ENCODE results near the gene DLGAP1. TPM values are rescaled to one million over a fixed set of nuclear protein-coding genes. Genes with fewer than 3 reads are reported as not detected.
A peak's percentile ranks its signal among the peaks of the same experiment; 100 is the strongest.
"Not testable (repeated sequence)": the region's sequence is repeated elsewhere in the genome, so short reads cannot be mapped to it uniquely, and the experiment has no call there.

Gene DLGAP1
- total RNA-seq, 1 donor from 2014 or later, result 0.05 TPM

DNA sequence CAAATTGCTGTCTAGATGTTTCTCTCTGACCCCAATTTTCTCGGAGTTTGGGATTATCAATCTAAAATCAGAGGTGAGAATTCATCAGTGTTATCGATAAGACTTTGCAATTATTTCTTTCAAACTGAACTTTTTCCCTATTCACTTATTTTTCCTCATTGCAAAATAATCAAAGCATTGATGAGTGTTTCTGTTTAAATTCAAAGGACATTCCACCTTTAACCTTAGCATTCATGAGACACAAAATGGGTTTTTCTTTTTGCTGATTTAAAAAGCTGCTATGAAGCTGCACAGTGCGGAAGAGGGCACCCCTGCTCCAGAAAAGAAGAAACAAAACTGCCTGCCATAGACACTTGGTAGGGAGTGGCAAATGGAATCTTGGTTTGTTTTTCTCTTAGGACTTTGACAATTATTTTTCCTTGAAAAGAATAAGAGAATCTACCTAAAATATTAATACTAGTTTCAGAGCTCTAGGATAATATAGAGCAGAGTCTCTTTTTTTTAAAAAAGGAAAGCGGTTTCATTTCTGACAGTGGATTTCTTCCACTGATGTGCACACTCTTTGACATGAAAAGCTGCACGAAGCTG lies 801.8 kb downstream of the DLGAP1 start:
- no peak for DNase-seq (ENCODE audit: extremely low spot score, unreplicated experiment)
- Mint-ChIP-seq H3K4me1 (ENCODE audit: unreplicated experiment) (peaks cover 43% of the 10 kb centered on the region), H3K27me3 (ENCODE audit: unreplicated experiment) (no peaks in the 10 kb centered on the region), H3K4me3 (ENCODE audit: unreplicated experiment) (no peak overlapping the region), H3K36me3 (ENCODE audit: unreplicated experiment) (no peaks in the 10 kb centered on the region), H3K27ac (ENCODE audit: unreplicated experiment) (peak overlapping the region; percentile 93), H3K9me3 (ENCODE audit: unreplicated experiment) (no peaks in the 10 kb centered on the region)
- TF ChIP-seq CTCF (IDR thresholded peaks at IDR 0.05), result no peak

DNA sequence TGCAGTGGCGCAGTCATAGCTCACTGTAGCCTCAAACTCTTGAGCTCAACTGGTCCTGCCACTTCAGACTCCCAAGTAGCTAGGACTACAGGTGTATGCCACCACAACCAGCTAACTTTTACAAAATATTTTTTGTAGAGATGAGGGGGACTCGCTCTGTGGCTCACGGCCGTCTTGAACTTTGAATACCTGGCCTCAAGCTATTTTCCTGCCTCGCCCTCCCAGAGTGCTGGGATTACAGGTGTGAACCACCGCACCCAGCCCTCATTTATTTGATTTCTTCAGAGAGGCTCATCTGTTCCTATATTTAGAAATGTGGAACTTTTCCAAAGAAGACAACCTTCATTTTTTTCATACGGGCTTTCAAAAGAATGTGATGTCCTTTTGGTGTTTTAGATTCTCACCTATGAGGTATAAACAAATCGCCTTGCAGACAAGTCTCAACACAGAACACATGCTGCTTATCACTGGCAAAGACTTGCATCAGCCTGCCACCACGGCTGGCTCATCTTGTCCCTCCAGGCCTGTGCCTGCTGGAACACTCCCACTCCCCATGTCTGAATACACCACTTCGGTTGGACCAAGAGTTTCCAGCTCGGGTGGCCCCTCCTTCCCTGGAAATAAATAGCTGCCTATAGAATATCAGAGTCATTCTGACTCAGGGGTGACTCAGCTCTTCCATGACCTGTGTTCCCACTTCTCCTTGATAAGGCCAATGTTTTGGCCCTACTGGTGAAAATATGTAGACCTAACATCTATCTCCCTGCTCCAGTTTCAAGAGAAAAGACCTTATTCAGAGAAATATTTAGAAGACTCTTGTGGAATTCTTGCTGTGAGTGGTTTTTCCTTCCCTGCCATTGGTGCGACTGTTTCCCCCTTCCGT lies 802.5 kb downstream of the DLGAP1 start:
- Mint-ChIP-seq H3K27me3 (ENCODE audit: unreplicated experiment) (no peaks in the 10 kb centered on the region), H3K36me3 (ENCODE audit: unreplicated experiment) (no peaks in the 10 kb centered on the region), H3K4me3 (ENCODE audit: unreplicated experiment) (no peak overlapping the region), H3K4me1 (ENCODE audit: unreplicated experiment) (peaks cover 43% of the 10 kb centered on the region), H3K9me3 (ENCODE audit: unreplicated experiment) (no peaks in the 10 kb centered on the region), H3K27ac (ENCODE audit: unreplicated experiment) (peak overlapping the region; percentile 93)
- TF ChIP-seq CTCF (IDR thresholded peaks at IDR 0.05), result no peak
- DNase-seq (ENCODE audit: extremely low spot score, unreplicated experiment), result no peak

DNA sequence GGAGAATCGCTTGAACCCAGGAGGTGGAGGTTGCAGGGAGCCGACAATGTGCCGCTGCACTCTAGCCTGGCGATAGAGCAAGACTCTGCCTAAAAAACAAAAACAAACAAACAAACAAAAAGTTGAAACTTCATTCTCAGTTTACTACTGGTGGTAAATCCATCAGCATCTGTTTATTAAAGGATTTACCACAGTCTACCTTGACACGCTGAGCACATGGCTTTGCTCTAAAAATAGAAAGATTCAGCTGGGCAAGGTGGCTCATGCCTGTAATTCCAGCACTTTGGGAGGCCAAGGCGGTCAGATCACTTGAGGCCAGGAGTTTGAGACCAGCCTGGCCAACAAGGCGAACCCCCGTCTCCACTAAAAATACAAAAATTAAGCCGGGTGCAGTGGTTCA lies 803.8 kb downstream of the DLGAP1 start:
- Mint-ChIP-seq H3K9me3 (ENCODE audit: unreplicated experiment) (no peaks in the 10 kb centered on the region), H3K27ac (ENCODE audit: unreplicated experiment) (no peak overlapping the region), H3K4me1 (ENCODE audit: unreplicated experiment) (peaks cover 43% of the 10 kb centered on the region), H3K27me3 (ENCODE audit: unreplicated experiment) (no peaks in the 10 kb centered on the region), H3K4me3 (ENCODE audit: unreplicated experiment) (no peak overlapping the region), H3K36me3 (ENCODE audit: unreplicated experiment) (no peaks in the 10 kb centered on the region)
- no peak for TF ChIP-seq CTCF (IDR thresholded peaks at IDR 0.05)
- DNase-seq (ENCODE audit: extremely low spot score, unreplicated experiment), result no peak

GRCh38 chr18:3650521-3651042 lies 804.5 kb downstream of the DLGAP1 start:
- H3K27me3 Mint-ChIP-seq (ENCODE audit: unreplicated experiment); DNase-seq (ENCODE audit: extremely low spot score, unreplicated experiment); H3K36me3 Mint-ChIP-seq (ENCODE audit: unreplicated experiment); H3K9me3 Mint-ChIP-seq (ENCODE audit: unreplicated experiment); H3K4me3 Mint-ChIP-seq (ENCODE audit: unreplicated experiment): not testable (repeated sequence)
- Mint-ChIP-seq H3K4me1 (ENCODE audit: unreplicated experiment) (peaks cover 43% of the 10 kb centered on the region), H3K27ac (ENCODE audit: unreplicated experiment) (peak overlapping the region; percentile 65)

GRCh38 chr18:3649633-3650426 lies 805.3 kb downstream of the DLGAP1 start:
- peaks cover 39% of the 10 kb centered on the region for H3K4me1 Mint-ChIP-seq (ENCODE audit: unreplicated experiment)
- no peaks in the 10 kb centered on the region for H3K27me3 Mint-ChIP-seq (ENCODE audit: unreplicated experiment)
- no peak overlapping the region for H3K4me3 Mint-ChIP-seq (ENCODE audit: unreplicated experiment)
- no peaks in the 10 kb centered on the region for H3K36me3 Mint-ChIP-seq (ENCODE audit: unreplicated experiment)
- no peaks in the 10 kb centered on the region for H3K9me3 Mint-ChIP-seq (ENCODE audit: unreplicated experiment)
- no peak for TF ChIP-seq CTCF (IDR thresholded peaks at IDR 0.05)
- H3K27ac Mint-ChIP-seq (ENCODE audit: unreplicated experiment), result peak overlapping the region; percentile 59
- no peak for DNase-seq (ENCODE audit: extremely low spot score, unreplicated experiment)
